ENCODE data around the gene CFAP57.

CFAP57 gene

GRCh38 chr1:43285269-43285990 is 113.3 kb downstream of the CFAP57 start, which contains the start of gene C1orf210:
C1orf210 (minus strand) TSS chr1:43285581; CDS start chr1:43283270, 2,311 bp downstream.
- peak in 1 of 42 donors; percentile 14 for DNase-seq
- intact Hi-C loops (cut with DNase I) = no loop called here

- DNase-seq = no peak
- intact Hi-C loops (cut with DNase I) = no loop called here
Observed at GRCh38 chr1:43286115-43286514, 114.0 kb downstream of the CFAP57 start.

GRCh38 chr1:43286533-43286932 is 114.4 kb downstream of the CFAP57 start:
- intact Hi-C loops (cut with DNase I) = no loop called here
- DNase-seq = no peak

- DNase-seq = peak in 6 of 42 donors; percentile 21 to 47 (median 34)
- intact Hi-C loops (cut with DNase I) = no loop called here
Observed at GRCh38 chr1:43288058-43288784, 116.1 kb downstream of the CFAP57 start.

GRCh38 chr1:43288785-43289706 is 116.9 kb downstream of the CFAP57 start:
- no peak for DNase-seq
- intact Hi-C loops (cut with DNase I) = no loop called here

- DNase-seq = no peak
- intact Hi-C loops (cut with DNase I) = no loop called here
Observed at GRCh38 chr1:43292216-43292615, 120.1 kb downstream of the CFAP57 start.

GRCh38 chr1:43292679-43293078 is 120.5 kb downstream of the CFAP57 start:
- intact Hi-C loops (cut with DNase I) = no loop called here
- DNase-seq = no peak

- intact Hi-C loops (cut with DNase I) = no loop called here
- DNase-seq = no peak
Observed at GRCh38 chr1:43293176-43293575, 121.0 kb downstream of the CFAP57 start.

GRCh38 chr1:43293896-43294760 is 122.0 kb downstream of the CFAP57 start:
- DNase-seq = peak; percentile 48 to 90 (median 73)
- intact Hi-C loops (cut with DNase I) = no loop called here

GRCh38 chr1:43294761-43295160 is 122.6 kb downstream of the CFAP57 start:
- intact Hi-C loops (cut with DNase I) = no loop called here
- no peak for DNase-seq

- intact Hi-C loops (cut with DNase I) = no loop called here
- DNase-seq = no peak
Observed at GRCh38 chr1:43296207-43296606, 124.1 kb downstream of the CFAP57 start.

- intact Hi-C loops (cut with DNase I) = no loop called here
Observed at GRCh38 chr1:43298055-43298454, 125.9 kb downstream of the CFAP57 start.

GRCh38 chr1:43299101-43299500 is 127.0 kb downstream of the CFAP57 start:
- no peak for DNase-seq
- intact Hi-C loops (cut with DNase I) = no loop called here

More at GRCh38 chr1:43298055-43298454, 125.9 kb downstream of the CFAP57 start:
- DNase-seq = no peak

GRCh38 chr1:43300378-43301094 is 128.4 kb downstream of the CFAP57 start, which contains the start of gene TIE1:
TIE1 (plus strand) TSS chr1:43300982; CDS start chr1:43301072, 90 bp downstream.
- no peak for DNase-seq

GRCh38 chr1:43302201-43302600 is 130.1 kb downstream of the CFAP57 start:
- DNase-seq = peak in 1 of 42 donors; percentile 51
- intact Hi-C loops (cut with DNase I) = no loop called here

More at GRCh38 chr1:43300378-43301094, 128.4 kb downstream of the CFAP57 start, which contains the start of gene TIE1:
- intact Hi-C loops (cut with DNase I) = no loop called here

GRCh38 chr1:43302721-43303470 is 130.8 kb downstream of the CFAP57 start:
- intact Hi-C loops (cut with DNase I) = no loop called here
- peak in 1 of 42 donors; percentile 19 for DNase-seq

Data from head of caudate nucleus (tissue), 42 donors.